ENCODE data around the gene ERLEC1. TPM values are rescaled to one million over a fixed set of nuclear protein-coding genes. Genes with fewer than 3 reads are reported as not detected.

Gene ERLEC1
- total and polyA plus RNA-seq, 4 donors = 28.8 to 32.0 (median 30.4) TPM

DNA sequence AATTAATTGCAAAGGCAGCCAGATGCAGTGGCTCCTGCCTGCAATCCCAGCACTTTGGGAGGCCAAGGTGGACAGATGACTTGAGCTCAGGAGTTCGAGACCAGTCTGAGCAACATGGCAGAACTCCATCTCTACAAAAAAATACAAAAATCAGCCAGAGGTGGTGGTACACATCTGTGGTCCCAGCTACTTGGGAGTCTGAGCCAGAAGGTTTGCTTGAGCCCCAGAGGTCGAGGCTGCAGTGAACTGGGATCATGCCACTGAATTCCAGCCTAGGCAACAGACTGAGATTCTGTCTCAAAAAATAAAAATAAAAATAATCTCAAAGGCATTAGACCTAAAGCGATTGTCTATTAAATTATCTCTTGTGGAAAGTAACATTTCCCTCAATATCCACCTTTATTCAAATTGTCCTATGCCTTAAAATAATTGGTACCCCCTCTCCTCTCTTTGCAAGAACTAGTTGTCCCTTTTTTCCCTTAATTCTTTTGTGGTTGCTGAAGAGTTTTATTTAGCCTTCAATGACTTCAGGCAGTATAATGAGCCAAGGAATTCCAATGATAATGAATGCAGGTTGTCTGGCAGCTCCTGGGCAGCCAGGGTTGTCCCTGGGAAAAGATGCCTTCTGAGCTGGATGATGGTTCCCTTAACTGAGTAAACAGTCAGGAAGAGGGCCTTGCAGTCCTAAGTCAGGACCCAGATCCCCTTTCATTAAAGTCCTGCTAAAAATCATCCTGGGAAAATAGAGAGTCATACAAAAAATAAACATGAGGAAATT lies 40.7 kb downstream of the ERLEC1 start:
- no peak overlapping the region for H3K9ac ChIP-seq (ENCODE audit: low read depth in 1 of 2, low read length in 2 of 2)
- DNase-seq (ENCODE audit: low spot score) = no peak
- TF ChIP-seq SP1 (IDR thresholded peaks at IDR 0.05) (no peak), HNF4A (conservative IDR thresholded peaks at IDR 0.05) (no peak), FOXA2 (IDR thresholded peaks at IDR 0.05) (no peak), ZBTB33 (IDR thresholded peaks at IDR 0.05) (no peak), RAD21 (IDR thresholded peaks at IDR 0.05) (no peak), NR2F2 (IDR thresholded peaks at IDR 0.05) (no peak), TAF1 (conservative IDR thresholded peaks at IDR 0.05) (no peak), ATF3 (IDR thresholded peaks at IDR 0.05) (no peak), YY1 (IDR thresholded peaks at IDR 0.05) (no peak)
- TF ChIP-seq, protein P1, sequence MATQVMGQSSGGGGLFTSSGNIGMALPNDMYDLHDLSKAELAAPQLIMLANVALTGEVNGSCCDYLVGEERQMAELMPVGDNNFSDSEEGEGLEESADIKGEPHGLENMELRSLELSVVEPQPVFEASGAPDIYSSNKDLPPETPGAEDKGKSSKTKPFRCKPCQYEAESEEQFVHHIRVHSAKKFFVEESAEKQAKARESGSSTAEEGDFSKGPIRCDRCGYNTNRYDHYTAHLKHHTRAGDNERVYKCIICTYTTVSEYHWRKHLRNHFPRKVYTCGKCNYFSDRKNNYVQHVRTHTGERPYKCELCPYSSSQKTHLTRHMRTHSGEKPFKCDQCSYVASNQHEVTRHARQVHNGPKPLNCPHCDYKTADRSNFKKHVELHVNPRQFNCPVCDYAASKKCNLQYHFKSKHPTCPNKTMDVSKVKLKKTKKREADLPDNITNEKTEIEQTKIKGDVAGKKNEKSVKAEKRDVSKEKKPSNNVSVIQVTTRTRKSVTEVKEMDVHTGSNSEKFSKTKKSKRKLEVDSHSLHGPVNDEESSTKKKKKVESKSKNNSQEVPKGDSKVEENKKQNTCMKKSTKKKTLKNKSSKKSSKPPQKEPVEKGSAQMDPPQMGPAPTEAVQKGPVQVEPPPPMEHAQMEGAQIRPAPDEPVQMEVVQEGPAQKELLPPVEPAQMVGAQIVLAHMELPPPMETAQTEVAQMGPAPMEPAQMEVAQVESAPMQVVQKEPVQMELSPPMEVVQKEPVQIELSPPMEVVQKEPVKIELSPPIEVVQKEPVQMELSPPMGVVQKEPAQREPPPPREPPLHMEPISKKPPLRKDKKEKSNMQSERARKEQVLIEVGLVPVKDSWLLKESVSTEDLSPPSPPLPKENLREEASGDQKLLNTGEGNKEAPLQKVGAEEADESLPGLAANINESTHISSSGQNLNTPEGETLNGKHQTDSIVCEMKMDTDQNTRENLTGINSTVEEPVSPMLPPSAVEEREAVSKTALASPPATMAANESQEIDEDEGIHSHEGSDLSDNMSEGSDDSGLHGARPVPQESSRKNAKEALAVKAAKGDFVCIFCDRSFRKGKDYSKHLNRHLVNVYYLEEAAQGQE (IDR thresholded peaks at IDR 0.05) = no peak
- peak overlapping the region in 1 of 3 donors; percentile 13 for H3K4me3 ChIP-seq (ENCODE audit: low read depth in 1 of 3, low read length in 3 of 3)
- 64% methylated on average over 3 of the region's 3 CpGs for WGBS
- H3K27me3 ChIP-seq (ENCODE audit: control insufficient read depth in 4 of 4, insufficient read depth in 4 of 4, low read length in 3 of 4) = no peaks in the 10 kb centered on the region
- no peaks in the 10 kb centered on the region for H3K36me3 ChIP-seq (ENCODE audit: control insufficient read depth in 4 of 4, insufficient read depth in 3 of 4, low read depth in 1 of 4, low read length in 3 of 4)
- H3K9me3 ChIP-seq (ENCODE audit: control insufficient read depth in 4 of 4, low read length in 3 of 4) = no peaks in the 10 kb centered on the region
- peak overlapping the region; percentile 82 to 86 for H3K27ac ChIP-seq (ENCODE audit: low read depth in 1 of 2, low read length in 2 of 2)
- H3K4me1 ChIP-seq (ENCODE audit: control insufficient read depth in 4 of 4, insufficient read depth in 4 of 4, low read length in 3 of 4) = peaks cover 4 to 41% (median 33%) of the 10 kb centered on the region in 4 donors

DNA sequence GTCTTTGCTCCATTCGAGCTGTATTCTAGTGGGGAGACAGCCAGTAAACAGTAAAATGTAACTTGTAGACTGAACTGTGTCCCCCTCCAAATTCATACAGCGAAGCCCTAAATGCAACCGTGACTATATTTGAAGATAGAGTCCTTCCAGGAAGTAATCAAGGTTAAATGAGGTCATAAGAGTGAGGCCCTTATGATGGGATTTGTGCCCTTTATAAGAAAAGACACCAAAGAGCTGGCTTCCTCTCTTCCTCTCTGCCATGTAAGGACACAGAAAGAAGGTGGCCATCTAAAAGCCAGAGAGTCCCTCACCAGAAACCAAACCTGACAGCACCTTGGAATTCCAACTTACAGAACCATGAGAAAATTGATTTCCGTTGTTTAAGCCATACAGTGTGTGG lies 41.5 kb downstream of the ERLEC1 start:
- TF ChIP-seq HNF4G (IDR thresholded peaks at IDR 0.05) (no peak), TAF1 (conservative IDR thresholded peaks at IDR 0.05) (no peak), FOXA1 (IDR thresholded peaks at IDR 0.05) (no peak), SP1 (IDR thresholded peaks at IDR 0.05) (no peak), HNF4A (conservative IDR thresholded peaks at IDR 0.05) (no peak), EGR1 (IDR thresholded peaks at IDR 0.05; ENCODE audit: low read depth in 2 of 2) (no peak), NR2F2 (IDR thresholded peaks at IDR 0.05) (no peak), FOXA2 (IDR thresholded peaks at IDR 0.05) (no peak), RAD21 (IDR thresholded peaks at IDR 0.05) (no peak), YY1 (IDR thresholded peaks at IDR 0.05) (no peak), ATF3 (IDR thresholded peaks at IDR 0.05) (no peak), GABPA (IDR thresholded peaks at IDR 0.05 in 1 of 2, conservative IDR thresholded peaks at IDR 0.05 in 1 of 2) (no peak)
- TF ChIP-seq, protein P1 (IDR thresholded peaks at IDR 0.05) = no peak
- Histone ChIP-seq H3K27me3 (ENCODE audit: control insufficient read depth in 4 of 4, insufficient read depth in 4 of 4, low read length in 3 of 4) (no peaks in the 10 kb centered on the region), H3K27ac (ENCODE audit: low read depth in 1 of 2, low read length in 2 of 2) (peak overlapping the region; percentile 57 to 82), H3K4me1 (ENCODE audit: control insufficient read depth in 4 of 4, insufficient read depth in 4 of 4, low read length in 3 of 4) (peaks cover 4 to 41% (median 33%) of the 10 kb centered on the region in 4 donors), H3K36me3 (ENCODE audit: control insufficient read depth in 4 of 4, insufficient read depth in 3 of 4, low read depth in 1 of 4, low read length in 3 of 4) (no peaks in the 10 kb centered on the region), H3K9ac (ENCODE audit: low read depth in 1 of 2, low read length in 2 of 2) (no peak overlapping the region), H3K9me3 (ENCODE audit: control insufficient read depth in 4 of 4, low read length in 3 of 4) (no peaks in the 10 kb centered on the region), H3K4me3 (ENCODE audit: low read depth in 1 of 3, low read length in 3 of 3) (no peak overlapping the region)
- no peak for DNase-seq (ENCODE audit: low spot score)
- WGBS = 89% methylated on average over 4 of the region's 4 CpGs

Measured in liver (tissue), 9 donors.